Measurements from ENCODE around the gene LYRM1. TPM values are rescaled to one million over a fixed set of nuclear protein-coding genes. Genes with fewer than 3 reads are reported as not detected.

LYRM1 gene
- total RNA-seq, 1 experiment from 2014 or later, result 14.3 TPM

- Histone ChIP-seq H3K4me3 (ENCODE audit: low read depth, low read length, poor library complexity, severe bottlenecking) (no peak overlapping the region), H3K27ac (ENCODE audit: low read depth, low read length, poor library complexity, severe bottlenecking) (no peak overlapping the region), H3K36me3 (ENCODE audit: insufficient read depth, low read length, poor library complexity, severe bottlenecking) (no peaks in the 10 kb centered on the region), H3K27me3 (replicated peaks; ENCODE audit: insufficient read depth, low read depth, low read length, poor library complexity) (no peaks in the 10 kb centered on the region), H3K9me3 (ENCODE audit: low read depth, low read length, poor library complexity, severe bottlenecking) (no peaks in the 10 kb centered on the region), H3K4me1 (ENCODE audit: insufficient read depth, low read length, poor library complexity, severe bottlenecking) (peaks cover 7% of the 10 kb centered on the region)
- ChIA-PET POLR2A (ENCODE audit: low non-redundant PET) (interaction anchor here (0.7 kb wide), 1 partner anchor 35 kb away, joined by 3 read pairs; no protein-coding TSS in a partner anchor), CTCF (no interaction called here)
- BruUV-seq (replicated peaks), result no TSS peak
- peak; percentile 48 for DNase-seq (ENCODE audit: low spot score)
- intact Hi-C loops (cut with micrococcal nuclease; ENCODE audit: unreplicated experiment), result no loop called here
- TF ChIP-seq CTCF (conservative IDR thresholded peaks at IDR 0.05; ENCODE audit: low read depth, low read length) (no peak), EZH2 (IDR thresholded peaks at IDR 0.05; ENCODE audit: borderline replicate concordance, low read depth, low read length, poor library complexity, severe bottlenecking) (no peak)
Observed at GRCh38 chr16:20910781-20911321, 10.3 kb downstream of the LYRM1 start.

- Histone ChIP-seq H3K4me3 (ENCODE audit: low read depth, low read length, poor library complexity, severe bottlenecking) (no peak overlapping the region), H3K36me3 (ENCODE audit: insufficient read depth, low read length, poor library complexity, severe bottlenecking) (no peaks in the 10 kb centered on the region), H3K27ac (ENCODE audit: low read depth, low read length, poor library complexity, severe bottlenecking) (no peak overlapping the region), H3K27me3 (replicated peaks; ENCODE audit: insufficient read depth, low read depth, low read length, poor library complexity) (no peaks in the 10 kb centered on the region), H3K4me1 (ENCODE audit: insufficient read depth, low read length, poor library complexity, severe bottlenecking) (peaks cover 7% of the 10 kb centered on the region), H3K9me3 (ENCODE audit: low read depth, low read length, poor library complexity, severe bottlenecking) (no peaks in the 10 kb centered on the region)
- TF ChIP-seq EZH2 (IDR thresholded peaks at IDR 0.05; ENCODE audit: borderline replicate concordance, low read depth, low read length, poor library complexity, severe bottlenecking) (no peak), CTCF (conservative IDR thresholded peaks at IDR 0.05; ENCODE audit: low read depth, low read length) (no peak)
- intact Hi-C loops (cut with micrococcal nuclease; ENCODE audit: unreplicated experiment), result no loop called here
- ChIA-PET POLR2A (ENCODE audit: low non-redundant PET) (interaction anchor here (0.7 kb wide), 1 partner anchor 36 kb away, joined by 3 read pairs; no protein-coding TSS in a partner anchor), CTCF (no interaction called here)
- no TSS peak for BruUV-seq (replicated peaks)
- no peak for DNase-seq (ENCODE audit: low spot score)
Observed at GRCh38 chr16:20911361-20911760, 10.8 kb downstream of the LYRM1 start.

GRCh38 chr16:20916289-20916688 is 15.7 kb downstream of the LYRM1 start:
- TF ChIP-seq CTCF (conservative IDR thresholded peaks at IDR 0.05; ENCODE audit: low read depth, low read length) (no peak), EZH2 (IDR thresholded peaks at IDR 0.05; ENCODE audit: borderline replicate concordance, low read depth, low read length, poor library complexity, severe bottlenecking) (no peak)
- BruUV-seq (replicated peaks), result no TSS peak
- POLR2A ChIA-PET (ENCODE audit: low non-redundant PET), result no interaction called here

More at GRCh38 chr16:20916289-20916688, 15.7 kb downstream of the LYRM1 start:
- Histone ChIP-seq H3K36me3 (ENCODE audit: insufficient read depth, low read length, poor library complexity, severe bottlenecking) (no peaks in the 10 kb centered on the region), H3K4me3 (ENCODE audit: low read depth, low read length, poor library complexity, severe bottlenecking) (no peak overlapping the region), H3K27me3 (replicated peaks; ENCODE audit: insufficient read depth, low read depth, low read length, poor library complexity) (no peaks in the 10 kb centered on the region), H3K9me3 (ENCODE audit: low read depth, low read length, poor library complexity, severe bottlenecking) (no peaks in the 10 kb centered on the region), H3K4me1 (ENCODE audit: insufficient read depth, low read length, poor library complexity, severe bottlenecking) (peaks cover 11% of the 10 kb centered on the region), H3K27ac (ENCODE audit: low read depth, low read length, poor library complexity, severe bottlenecking) (no peak overlapping the region)
- CTCF ChIA-PET, result interaction anchor here (0.5 kb wide), 1 partner anchor 271 kb away, joined by 4 read pairs; no protein-coding TSS in a partner anchor
- intact Hi-C loops (cut with micrococcal nuclease; ENCODE audit: unreplicated experiment), result no loop called here
- DNase-seq (ENCODE audit: low spot score), result no peak
